Upper lobe of left lung (tissue), 4 donors: ENCODE results near the gene CLIP1.

Source experiments
- POLR2A ChIP-seq, 4 donors: fragments of 450-650 bp; IDR thresholded peaks; one replicate each; pipeline ENCODE4 v1.5.1; 2016 to 2017; ENCODE audit warnings: antibody characterized with exemption in 4 of 4, mild to moderate bottlenecking in 2 of 4
- TF ChIP-seq, protein P1 (sequence below), 6 experiments: fragments of 450-650 bp in 4 of 6; fragments of 200-600 bp in 2 of 6; sonication (generic) in 2 of 6; IDR thresholded peaks; one replicate each; pipeline ENCODE4 v1.5.1; 2016 to 2019; ENCODE audit warnings: antibody characterized with exemption in 6 of 6

DNA sequence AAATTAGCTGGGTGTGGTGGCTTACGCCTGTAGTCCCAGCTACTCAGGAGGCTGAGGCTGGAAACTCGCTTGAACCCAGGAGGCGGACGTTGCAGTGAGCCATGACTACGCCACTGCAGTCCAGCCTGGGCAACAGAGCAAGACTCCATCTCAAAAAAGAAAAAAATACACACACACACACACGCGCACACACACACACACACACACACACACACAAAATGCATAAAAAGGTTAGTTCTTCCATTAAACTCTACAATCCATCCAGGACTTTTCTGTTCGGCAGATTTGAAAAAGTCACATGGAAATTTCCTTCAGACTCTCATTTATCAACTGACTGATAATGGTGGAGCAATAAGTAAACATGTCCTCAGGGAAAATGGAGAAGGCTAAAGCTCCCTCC, 147.0 kb downstream of the CLIP1 start:
- TF ChIP-seq, protein P1, sequence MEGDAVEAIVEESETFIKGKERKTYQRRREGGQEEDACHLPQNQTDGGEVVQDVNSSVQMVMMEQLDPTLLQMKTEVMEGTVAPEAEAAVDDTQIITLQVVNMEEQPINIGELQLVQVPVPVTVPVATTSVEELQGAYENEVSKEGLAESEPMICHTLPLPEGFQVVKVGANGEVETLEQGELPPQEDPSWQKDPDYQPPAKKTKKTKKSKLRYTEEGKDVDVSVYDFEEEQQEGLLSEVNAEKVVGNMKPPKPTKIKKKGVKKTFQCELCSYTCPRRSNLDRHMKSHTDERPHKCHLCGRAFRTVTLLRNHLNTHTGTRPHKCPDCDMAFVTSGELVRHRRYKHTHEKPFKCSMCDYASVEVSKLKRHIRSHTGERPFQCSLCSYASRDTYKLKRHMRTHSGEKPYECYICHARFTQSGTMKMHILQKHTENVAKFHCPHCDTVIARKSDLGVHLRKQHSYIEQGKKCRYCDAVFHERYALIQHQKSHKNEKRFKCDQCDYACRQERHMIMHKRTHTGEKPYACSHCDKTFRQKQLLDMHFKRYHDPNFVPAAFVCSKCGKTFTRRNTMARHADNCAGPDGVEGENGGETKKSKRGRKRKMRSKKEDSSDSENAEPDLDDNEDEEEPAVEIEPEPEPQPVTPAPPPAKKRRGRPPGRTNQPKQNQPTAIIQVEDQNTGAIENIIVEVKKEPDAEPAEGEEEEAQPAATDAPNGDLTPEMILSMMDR (IDR thresholded peaks at IDR 0.05) = no peak
- TF ChIP-seq POLR2A (IDR thresholded peaks at IDR 0.05) = no peak
